B cell (primary cell): Measurements from ENCODE around the gene SPATA7. TPM values are rescaled to one million over a fixed set of nuclear protein-coding genes. Genes with fewer than 3 reads are reported as not detected.

ENCODE experiments used
- ATAC-seq: fragments of 200-7000 bp; cut with Tn5 transposase; one replicate; pipeline ENCODE4 v1.10.0; 2021; ENCODE audit warnings: low read depth, mild to moderate bottlenecking, moderate number of reproducible peaks, moderate library complexity
- CTCF ChIA-PET: fragments of 350-600 bp; sonication (Branson Sonifier 250); formaldehyde crosslinking; loops from one replicate; lab custom pipeline; 2021; ENCODE audit warnings: antibody characterized with exemption, inconsistent platforms; lab: Charles Lee
- POLR2A ChIA-PET: fragments of 350-600 bp; sonication (Branson Sonifier 250); formaldehyde crosslinking; loops from one replicate; lab custom pipeline; 2021; ENCODE audit warnings: antibody characterized with exemption; lab: Charles Lee
- DNase-seq: peaks from one replicate; pipeline ENCODE4 v3.0.0; 2013
- H2AFZ ChIP-seq: 2 replicates; pipeline ENCODE4 v1.6.1; 2012; ENCODE audit warnings: mild to moderate bottlenecking, low read depth, low read length; ENCODE audit not compliant: insufficient read depth, poor library complexity, severe bottlenecking
- H3K27ac ChIP-seq, 2 donors: 1 replicate in 1 of 2; 2 replicates in 1 of 2; pipeline ENCODE4 v1.5.1; 2012 to 2013; ENCODE audit warnings: low read length in 2 of 2, mild to moderate bottlenecking in 2 of 2, moderate library complexity in 1 of 2
- H3K27me3 ChIP-seq, 4 experiments: fragments of 200-600 bp in 1 of 4; sonication (generic) in 1 of 4; replicated peaks in 1 of 4; 1 replicate in 2 of 4; 2 replicates in 2 of 4; pipeline versions ENCODE4 v1.6.1 to v1.7.0; 2013 to 2016; ENCODE audit warnings: low read length in 3 of 4, mild to moderate bottlenecking in 2 of 4, mixed read lengths in 1 of 4, moderate library complexity in 1 of 4; ENCODE audit not compliant: insufficient read depth in 4 of 4, control insufficient read depth in 3 of 4; ENCODE audit errors: control extremely low read depth in 1 of 4
- H3K36me3 ChIP-seq, 2 experiments: replicated peaks in 1 of 2; 1 replicate in 1 of 2; 2 replicates in 1 of 2; pipeline versions ENCODE4 v1.6.1 to v1.7.1; 2013; ENCODE audit warnings: low read length in 1 of 2; ENCODE audit not compliant: insufficient read depth in 2 of 2, control insufficient read depth in 1 of 2; ENCODE audit errors: control extremely low read depth in 1 of 2, extremely low read depth in 1 of 2
- H3K4me1 ChIP-seq, 2 donors: fragments of 200-600 bp in 1 of 2; sonication (generic) in 1 of 2; 1 replicate in 1 of 2; 2 replicates in 1 of 2; pipeline versions ENCODE4 v1.5.1 to v1.6.1; 2013 to 2017; ENCODE audit warnings: low read length in 2 of 2; ENCODE audit not compliant: control insufficient read depth in 2 of 2, insufficient read depth in 2 of 2
- H3K4me2 ChIP-seq: replicated peaks from 2 replicates; pipeline ENCODE3; 2012; ENCODE audit warnings: mild to moderate bottlenecking, low read depth, low read length; ENCODE audit not compliant: poor library complexity, severe bottlenecking
- H3K4me3 ChIP-seq, 5 experiments: fragments of 200-600 bp in 1 of 5; sonication (generic) in 1 of 5; 1 replicate in 3 of 5; 2 replicates in 2 of 5; pipeline versions ENCODE4 v1.5.1 to v1.7.0; 2011 to 2016; ENCODE audit warnings: low read length in 4 of 5, mild to moderate bottlenecking in 4 of 5, low read depth in 2 of 5, control low read depth in 1 of 5, moderate library complexity in 1 of 5; ENCODE audit not compliant: insufficient read depth in 1 of 5; ENCODE audit errors: control extremely low read depth in 1 of 5, extremely low read depth in 1 of 5
- H3K79me2 ChIP-seq: fragments of 200-600 bp; sonication (generic); one replicate; pipeline ENCODE4 v1.6.0; 2016; ENCODE audit warnings: low read length; ENCODE audit not compliant: control insufficient read depth, insufficient read depth
- H3K9ac ChIP-seq: fragments of 200-600 bp; sonication (generic); 2 replicates; pipeline ENCODE4 v1.6.1; 2017; ENCODE audit warnings: mild to moderate bottlenecking, low read length, moderate library complexity
- H3K9me3 ChIP-seq, 3 donors: one replicate each; pipeline versions ENCODE4 v1.6.1 to v1.7.1; 2013; ENCODE audit warnings: low read length in 2 of 3; ENCODE audit not compliant: control insufficient read depth in 2 of 3, insufficient read depth in 1 of 3; ENCODE audit errors: control extremely low read depth in 1 of 3
- H4K20me1 ChIP-seq: 2 replicates; pipeline ENCODE4 v1.6.0; 2012; ENCODE audit warnings: mild to moderate bottlenecking, low read length; ENCODE audit not compliant: insufficient read depth, control insufficient read depth, poor library complexity, severe bottlenecking
- H3K27ac Mint-ChIP-seq: one replicate; pipeline ENCODE4 v1.8.0; 2021; ENCODE audit warnings: mixed read lengths
- H3K27me3 Mint-ChIP-seq: one replicate; pipeline ENCODE4 v1.8.0; 2021; ENCODE audit warnings: mixed read lengths
- H3K4me1 Mint-ChIP-seq: one replicate; pipeline ENCODE4 v1.8.0; 2021; ENCODE audit warnings: mixed read lengths
- H3K4me3 Mint-ChIP-seq: one replicate; pipeline ENCODE4 v1.8.0; 2021; ENCODE audit warnings: mixed read lengths
- H3K9me3 Mint-ChIP-seq: one replicate; pipeline ENCODE4 v1.8.0; 2022; ENCODE audit warnings: mixed read lengths; ENCODE audit not compliant: insufficient read depth
- EZH2 ChIP-seq: IDR thresholded peaks from 2 replicates; pipeline ENCODE4 v1.6.1; 2012; ENCODE audit warnings: borderline replicate concordance, low read depth, mild to moderate bottlenecking, moderate library complexity, low read length; ENCODE audit not compliant: insufficient read depth, poor library complexity, severe bottlenecking
- WGBS: methylation state at CpG from one replicate; pipeline ENCODE4 v1.1.5; 2013; ENCODE audit warnings: missing lambda C conversion rate; ENCODE audit not compliant: insufficient coverage; 5-methylcytosine and 5-hydroxymethylcytosine counted together
- intact Hi-C: fragments of 100-400 bp; cut with micrococcal nuclease; formaldehyde crosslinking; loops from one replicate; pipeline ENCODE4 v1.10.0; 2022
- polyA plus RNA-seq: library from polyadenylated mRNA; depleted of rRNA; stranded (reverse); fragments of >200 nt; gene quantifications from 2 replicates; pipeline ENCODE4 v1.2.3, GENCODE V29; 2012
- total RNA-seq, 2 donors: library from RNA; stranded (reverse); fragments of 120-200 nt in 1 of 2; gene quantifications; 1 replicate in 1 of 2; 2 replicates in 1 of 2; pipeline versions ENCODE4 v1.2.3 to v1.2.4, GENCODE V29; 2013 to 2022
- TF ChIP-seq, protein P1 (sequence below): fragments of 200-600 bp; IDR thresholded peaks from one replicate; pipeline ENCODE4 v1.8.0; 2022; ENCODE audit warnings: antibody characterized with exemption, mild to moderate bottlenecking

SPATA7 gene
- total and polyA plus RNA-seq, 2 donors (not counting 1 experiment from before 2014, with no cell fraction given) = 0.86 to 3.2 TPM

DNA sequence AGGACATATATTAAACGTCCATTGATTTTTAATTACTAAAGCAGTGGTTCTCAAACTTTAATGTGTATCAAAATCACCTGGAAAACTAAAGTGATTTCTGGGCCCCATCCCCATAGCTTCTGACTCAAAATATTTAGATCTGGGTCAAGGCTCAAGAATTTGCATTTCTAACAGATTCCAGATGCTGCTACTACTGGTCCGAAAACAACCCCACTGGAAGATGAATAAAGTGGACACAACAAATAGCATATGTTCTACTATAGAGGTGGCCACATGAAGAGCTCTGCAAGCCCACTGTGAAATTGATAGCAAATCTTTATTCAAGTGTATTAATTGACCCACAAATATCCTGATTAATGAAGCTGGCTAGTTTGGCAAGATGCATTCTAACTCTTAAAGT is 69.4 kb downstream of the SPATA7 start:
- intact Hi-C loops = no loop called here
- no peak overlapping the region for H3K27ac Mint-ChIP-seq
- no CpG with 5 or more reads among the region's 2 CpGs for WGBS
- CTCF ChIA-PET = no interaction called here
- no peak overlapping the region for H2AFZ ChIP-seq
- no peak overlapping the region for H3K4me3 Mint-ChIP-seq
- peaks cover 6% of the 10 kb centered on the region for H3K9me3 Mint-ChIP-seq
- no peaks in the 10 kb centered on the region for H3K27me3 ChIP-seq
- no peaks in the 10 kb centered on the region for H3K36me3 ChIP-seq
- H3K79me2 ChIP-seq = no peaks in the 10 kb centered on the region
- H4K20me1 ChIP-seq = no peaks in the 10 kb centered on the region
- no peaks in the 10 kb centered on the region for H3K4me1 ChIP-seq
- no peaks in the 10 kb centered on the region for H3K4me1 Mint-ChIP-seq
- H3K27ac ChIP-seq = no peak overlapping the region
- no peak overlapping the region for H3K9ac ChIP-seq
- no peaks in the 10 kb centered on the region for H3K27me3 Mint-ChIP-seq
- H3K9me3 ChIP-seq = peaks cover 0 to 5% (median 0%) of the 10 kb centered on the region in 3 donors
- ATAC-seq (no peak), DNase-seq (no peak)
- H3K4me2 ChIP-seq = no peak overlapping the region
- POLR2A ChIA-PET = no interaction called here
- TF ChIP-seq, protein P1, sequence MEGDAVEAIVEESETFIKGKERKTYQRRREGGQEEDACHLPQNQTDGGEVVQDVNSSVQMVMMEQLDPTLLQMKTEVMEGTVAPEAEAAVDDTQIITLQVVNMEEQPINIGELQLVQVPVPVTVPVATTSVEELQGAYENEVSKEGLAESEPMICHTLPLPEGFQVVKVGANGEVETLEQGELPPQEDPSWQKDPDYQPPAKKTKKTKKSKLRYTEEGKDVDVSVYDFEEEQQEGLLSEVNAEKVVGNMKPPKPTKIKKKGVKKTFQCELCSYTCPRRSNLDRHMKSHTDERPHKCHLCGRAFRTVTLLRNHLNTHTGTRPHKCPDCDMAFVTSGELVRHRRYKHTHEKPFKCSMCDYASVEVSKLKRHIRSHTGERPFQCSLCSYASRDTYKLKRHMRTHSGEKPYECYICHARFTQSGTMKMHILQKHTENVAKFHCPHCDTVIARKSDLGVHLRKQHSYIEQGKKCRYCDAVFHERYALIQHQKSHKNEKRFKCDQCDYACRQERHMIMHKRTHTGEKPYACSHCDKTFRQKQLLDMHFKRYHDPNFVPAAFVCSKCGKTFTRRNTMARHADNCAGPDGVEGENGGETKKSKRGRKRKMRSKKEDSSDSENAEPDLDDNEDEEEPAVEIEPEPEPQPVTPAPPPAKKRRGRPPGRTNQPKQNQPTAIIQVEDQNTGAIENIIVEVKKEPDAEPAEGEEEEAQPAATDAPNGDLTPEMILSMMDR = no peak
- no peak for TF ChIP-seq EZH2
- no peak overlapping the region for H3K4me3 ChIP-seq

GRCh38 chr14:88463318-88463717 is 77.9 kb downstream of the SPATA7 start:
- H3K9me3 Mint-ChIP-seq = no peaks in the 10 kb centered on the region
- H3K27me3 Mint-ChIP-seq = no peaks in the 10 kb centered on the region
- intact Hi-C loops = no loop called here
- Histone ChIP-seq H3K4me3 (no peak overlapping the region), H4K20me1 (no peaks in the 10 kb centered on the region), H3K27me3 (no peaks in the 10 kb centered on the region), H3K79me2 (no peaks in the 10 kb centered on the region), H3K9ac (no peak overlapping the region), H3K9me3 (peaks cover 0 to 5% (median 0%) of the 10 kb centered on the region in 3 donors), H3K4me2 (no peak overlapping the region), H3K4me1 (no peaks in the 10 kb centered on the region), H3K36me3 (no peaks in the 10 kb centered on the region), H3K27ac (no peak overlapping the region), H2AFZ (no peak overlapping the region)
- H3K4me3 Mint-ChIP-seq = no peak overlapping the region
- CTCF ChIA-PET = no interaction called here
- ATAC-seq (no peak), DNase-seq (no peak)
- WGBS = 100% methylated on average over 1 of the region's 4 CpGs
- TF ChIP-seq EZH2 = no peak
- TF ChIP-seq, protein P1 = no peak
- no peaks in the 10 kb centered on the region for H3K4me1 Mint-ChIP-seq
- POLR2A ChIA-PET = no interaction called here
- no peak overlapping the region for H3K27ac Mint-ChIP-seq
